ENCODE data around the gene DDAH1.

The DDAH1 gene

GRCh38 chr1:85315789-85316188, 149.2 kb downstream of the DDAH1 start:
- TF ChIP-seq Cebpa-rat (IDR thresholded peaks at IDR 0.05): no peak
- Histone ChIP-seq H3K36me3 (no peaks in the 10 kb centered on the region), H3K4me2 (no peak overlapping the region), H3K9ac (no peak overlapping the region), H3K9me3 (replicated peaks in 1 of 11) (no peaks in the 10 kb centered on the region; a peak in 1 of 22 replicates), H4K20me1 (peaks cover 0 to 8% (median 0%) of the 10 kb centered on the region in 11 experiments; a peak in 5 of 22 replicates), H3K27me3 (peaks cover 72 to 97% (median 81%) of the 10 kb centered on the region in 11 experiments), H3K4me1 (peaks cover 0 to 22% (median 12%) of the 10 kb centered on the region in 10 experiments; a peak in 16 of 20 replicates), H3K4me3 (no peak overlapping the region), H3K27ac (no peak overlapping the region)

- Histone ChIP-seq H3K4me3 (no peak overlapping the region), H3K9ac (no peak overlapping the region), H3K4me1 (peaks cover 0 to 22% (median 12%) of the 10 kb centered on the region in 10 experiments; a peak in 16 of 20 replicates), H3K36me3 (no peaks in the 10 kb centered on the region), H3K27ac (no peak overlapping the region), H3K9me3 (replicated peaks in 1 of 11) (no peaks in the 10 kb centered on the region; a peak in 1 of 22 replicates), H3K27me3 (peaks cover 65 to 96% (median 81%) of the 10 kb centered on the region in 11 experiments), H3K4me2 (no peak overlapping the region), H4K20me1 (peaks cover 0 to 8% (median 0%) of the 10 kb centered on the region in 11 experiments; a peak in 1 of 22 replicates)
- no peak for TF ChIP-seq Cebpa-rat (IDR thresholded peaks at IDR 0.05)
Observed at GRCh38 chr1:85314726-85315125, 150.2 kb downstream of the DDAH1 start.

GRCh38 chr1:85313888-85314696, 150.9 kb downstream of the DDAH1 start:
- Histone ChIP-seq H3K4me1 (peaks cover 0 to 22% (median 12%) of the 10 kb centered on the region in 10 experiments; a peak in 16 of 20 replicates), H3K9me3 (replicated peaks in 1 of 11) (no peaks in the 10 kb centered on the region; a peak in 1 of 22 replicates), H4K20me1 (peaks cover 0 to 8% (median 0%) of the 10 kb centered on the region in 11 experiments; a peak in 2 of 22 replicates), H3K4me3 (no peak overlapping the region), H3K27me3 (peaks cover 62 to 96% (median 81%) of the 10 kb centered on the region in 11 experiments), H3K36me3 (no peaks in the 10 kb centered on the region), H3K9ac (no peak overlapping the region), H3K4me2 (peak overlapping the region in 5 of 11 experiments; percentile 1 to 26 (median 4); a peak in 6 of 22 replicates), H3K27ac (no peak overlapping the region)
- no peak for TF ChIP-seq Cebpa-rat (IDR thresholded peaks at IDR 0.05)

GRCh38 chr1:85311818-85312217, 153.1 kb downstream of the DDAH1 start:
- peak overlapping the region in 9 of 11 experiments; percentile 26 to 77 (median 63); a peak in 17 of 22 replicates for H3K4me2 ChIP-seq
- H3K27ac ChIP-seq: no peak overlapping the region
- no peaks in the 10 kb centered on the region for H3K36me3 ChIP-seq
- H3K9ac ChIP-seq: no peak overlapping the region
- H3K27me3 ChIP-seq: peaks cover 39 to 82% (median 67%) of the 10 kb centered on the region in 11 experiments
- H3K9me3 ChIP-seq (replicated peaks in 1 of 11): no peaks in the 10 kb centered on the region; a peak in 1 of 22 replicates
- H3K4me1 ChIP-seq: peaks cover 0 to 22% (median 12%) of the 10 kb centered on the region in 10 experiments; a peak in 16 of 20 replicates
- H4K20me1 ChIP-seq: peaks cover 0 to 8% (median 0%) of the 10 kb centered on the region in 11 experiments; a peak in 3 of 22 replicates
- no peak overlapping the region for H3K4me3 ChIP-seq
- TF ChIP-seq Cebpa-rat (IDR thresholded peaks at IDR 0.05): no peak

GRCh38 chr1:85308833-85309350, 156.1 kb downstream of the DDAH1 start:
- H3K36me3 ChIP-seq: no peaks in the 10 kb centered on the region
- H3K4me3 ChIP-seq: no peak overlapping the region
- no peak for TF ChIP-seq Cebpa-rat (IDR thresholded peaks at IDR 0.05)
- peaks cover 0 to 8% (median 0%) of the 10 kb centered on the region in 11 experiments; a peak in 3 of 22 replicates for H4K20me1 ChIP-seq
- no peak overlapping the region for H3K9ac ChIP-seq
- H3K9me3 ChIP-seq (replicated peaks in 1 of 11): no peaks in the 10 kb centered on the region
- H3K27me3 ChIP-seq: peaks cover 14 to 54% (median 38%) of the 10 kb centered on the region in 11 experiments
- peaks cover 0 to 18% (median 13%) of the 10 kb centered on the region in 10 experiments; a peak in 16 of 20 replicates for H3K4me1 ChIP-seq
- H3K27ac ChIP-seq: no peak overlapping the region
- H3K4me2 ChIP-seq: no peak overlapping the region

GRCh38 chr1:85307987-85308832, 156.7 kb downstream of the DDAH1 start:
- Histone ChIP-seq H3K9me3 (replicated peaks in 1 of 11) (no peaks in the 10 kb centered on the region), H3K4me1 (peaks cover 0 to 18% (median 13%) of the 10 kb centered on the region in 10 experiments; a peak in 16 of 20 replicates), H3K27ac (no peak overlapping the region), H3K36me3 (no peaks in the 10 kb centered on the region), H3K9ac (no peak overlapping the region), H3K27me3 (peaks cover 8 to 50% (median 31%) of the 10 kb centered on the region in 11 experiments; a peak in 21 of 22 replicates), H4K20me1 (peaks cover 0 to 8% (median 0%) of the 10 kb centered on the region in 11 experiments; a peak in 3 of 22 replicates), H3K4me3 (no peak overlapping the region), H3K4me2 (peak overlapping the region in 4 of 11 experiments; percentile 2 to 49 (median 25); a peak in 5 of 22 replicates)
- no peak for TF ChIP-seq Cebpa-rat (IDR thresholded peaks at IDR 0.05)

- no peak for TF ChIP-seq Cebpa-rat (IDR thresholded peaks at IDR 0.05)
- H3K27ac ChIP-seq: no peak overlapping the region
- H3K4me1 ChIP-seq: peaks cover 0 to 6% (median under 1%) of the 10 kb centered on the region in 10 experiments; a peak in 13 of 20 replicates
- H4K20me1 ChIP-seq: no peaks in the 10 kb centered on the region; a peak in 2 of 22 replicates
- peaks cover 7 to 35% (median 28%) of the 10 kb centered on the region in 11 experiments; a peak in 21 of 22 replicates for H3K27me3 ChIP-seq
- no peaks in the 10 kb centered on the region for H3K9me3 ChIP-seq (replicated peaks in 1 of 11)
- no peak overlapping the region for H3K4me3 ChIP-seq
- no peak overlapping the region for H3K4me2 ChIP-seq
- no peaks in the 10 kb centered on the region for H3K36me3 ChIP-seq
- H3K9ac ChIP-seq: no peak overlapping the region
Observed at GRCh38 chr1:85306236-85306635, 158.7 kb downstream of the DDAH1 start.

GRCh38 chr1:85303440-85304162, 161.4 kb downstream of the DDAH1 start:
- H4K20me1 ChIP-seq: peaks cover 0 to under 1% (median 0%) of the 10 kb centered on the region in 11 experiments; a peak in 2 of 22 replicates
- H3K27me3 ChIP-seq: peaks cover 0 to 10% (median 4%) of the 10 kb centered on the region in 11 experiments; a peak in 13 of 22 replicates
- no peak overlapping the region for H3K27ac ChIP-seq
- peaks cover 5 to 16% (median 10%) of the 10 kb centered on the region in 10 experiments for H3K4me1 ChIP-seq
- TF ChIP-seq Cebpa-rat (IDR thresholded peaks at IDR 0.05): no peak
- H3K9ac ChIP-seq: no peak overlapping the region
- H3K9me3 ChIP-seq (replicated peaks in 1 of 11): no peaks in the 10 kb centered on the region
- H3K4me3 ChIP-seq: no peak overlapping the region
- H3K36me3 ChIP-seq: no peaks in the 10 kb centered on the region
- peak overlapping the region in 3 of 11 experiments; percentile 15 to 26 (median 17); a peak in 2 of 22 replicates for H3K4me2 ChIP-seq

Data from BLaER1 treated with 17β-estradiol and CSF1 and Interleukin-3, amounts not matched to agents 10 nM and 100 nM (cell line).